HL-60 (cell line): Measurements from ENCODE around the gene ZDBF2.
A peak's percentile ranks its signal among the peaks of the same experiment; 100 is the strongest.
"Not testable (repeated sequence)": the region's sequence is repeated elsewhere in the genome, so short reads cannot be mapped to it uniquely, and the experiment has no call there.

Experiments
- DNase-seq, 2 experiments: peaks; one replicate each; pipeline ENCODE4 v3.0.0-alpha.2; 2010 to 2020; ENCODE audit warnings: low read depth in 1 of 2, low spot score in 1 of 2
- H3K27ac ChIP-seq: fragments of 250-450 bp; sonication (Bioruptor Pico); replicated peaks from 2 replicates; pipeline ENCODE4 v1.5.1; 2020; ENCODE audit warnings: mild to moderate bottlenecking, moderate library complexity
- H3K27me3 ChIP-seq: fragments of 250-450 bp; sonication (Bioruptor Pico); 2 replicates; pipeline ENCODE4 v1.5.1; 2021; ENCODE audit warnings: mild to moderate bottlenecking, moderate library complexity; ENCODE audit not compliant: insufficient read depth, poor library complexity, severe bottlenecking
- H3K4me3 ChIP-seq: replicated peaks from 2 replicates; pipeline ENCODE4 v1.5.1; 2011; ENCODE audit warnings: mild to moderate bottlenecking, control low read depth, low read length; ENCODE audit not compliant: insufficient read depth
- CTCF ChIP-seq: IDR thresholded peaks from one replicate; pipeline ENCODE4 v1.5.1; 2011; ENCODE audit warnings: low read length, control low read depth, inconsistent platforms; ENCODE audit not compliant: insufficient read depth
- GABPA ChIP-seq: IDR thresholded peaks from 2 replicates; pipeline ENCODE4 v1.6.1; 2012; ENCODE audit warnings: low read depth
- POLR2AphosphoS5 ChIP-seq: IDR thresholded peaks from 2 replicates; pipeline ENCODE4 v1.6.1; 2012; ENCODE audit warnings: low read depth
- REST ChIP-seq: IDR thresholded peaks from 2 replicates; pipeline ENCODE4 v1.6.1; 2012; ENCODE audit warnings: low read depth; ENCODE audit not compliant: insufficient replicate concordance
- SPI1 ChIP-seq: IDR thresholded peaks from 2 replicates; pipeline ENCODE4 v1.6.1; 2012; ENCODE audit warnings: low read depth, mild to moderate bottlenecking, borderline replicate concordance
- long read RNA-seq: library from polyadenylated mRNA; unstranded; transcript quantifications from one replicate; pipeline ENCODE4 v2.0.0, GENCODE V29; 2020

ZDBF2 gene
- long read RNA-seq, partial matches to known transcripts = 1 of 5 reads
- long read RNA-seq, other reads (novel, unspliced or antisense) = 4 of 5 reads

- H3K27me3 ChIP-seq = peaks cover 39% of the 10 kb centered on the region
- no peak within 1 kb of the TSS for H3K27ac ChIP-seq
- TF ChIP-seq SPI1 (0 out of 2 replicates have a peak, but pooled peaks have one; percentile 9), REST (no peak)
- peak in 1 of 2 experiments; percentile 12 for DNase-seq
- H3K4me3 ChIP-seq = peak within 1 kb of the TSS; percentile 84
Measured at GRCh38 chr2:206274434-206275311, at the start of gene ZDBF2. Gene ZDBF2, plus strand, starts transcription at chr2:206274663. Its CDS starts 7,187 bp downstream, at chr2:206281850.

- DNase-seq = no peak
- H3K27ac ChIP-seq = no peak overlapping the region
- TF ChIP-seq REST = no peak
- TF ChIP-seq POLR2AphosphoS5 = no peak
- no peak for TF ChIP-seq CTCF
- no peak for TF ChIP-seq GABPA
- TF ChIP-seq SPI1 = no peak
- peaks cover 4% of the 10 kb centered on the region for H3K27me3 ChIP-seq
- H3K4me3 ChIP-seq = no peak overlapping the region
Measured at GRCh38 chr2:206225435-206226232, 48.8 kb upstream of the ZDBF2 start.

GRCh38 chr2:206228636-206229035 is 45.8 kb upstream of the ZDBF2 start:
- H3K4me3 ChIP-seq, DNase-seq, H3K27me3 ChIP-seq, H3K27ac ChIP-seq: not testable (repeated sequence)

GRCh38 chr2:206229642-206230041 is 44.8 kb upstream of the ZDBF2 start:
- DNase-seq = no peak
- Histone ChIP-seq H3K27me3 (peaks cover 4% of the 10 kb centered on the region), H3K4me3 (no peak overlapping the region), H3K27ac (no peak overlapping the region)
- TF ChIP-seq GABPA (no peak), REST (no peak), SPI1 (no peak), POLR2AphosphoS5 (no peak), CTCF (no peak)
